ENCODE measurements around the gene RTKN2.

DNA sequence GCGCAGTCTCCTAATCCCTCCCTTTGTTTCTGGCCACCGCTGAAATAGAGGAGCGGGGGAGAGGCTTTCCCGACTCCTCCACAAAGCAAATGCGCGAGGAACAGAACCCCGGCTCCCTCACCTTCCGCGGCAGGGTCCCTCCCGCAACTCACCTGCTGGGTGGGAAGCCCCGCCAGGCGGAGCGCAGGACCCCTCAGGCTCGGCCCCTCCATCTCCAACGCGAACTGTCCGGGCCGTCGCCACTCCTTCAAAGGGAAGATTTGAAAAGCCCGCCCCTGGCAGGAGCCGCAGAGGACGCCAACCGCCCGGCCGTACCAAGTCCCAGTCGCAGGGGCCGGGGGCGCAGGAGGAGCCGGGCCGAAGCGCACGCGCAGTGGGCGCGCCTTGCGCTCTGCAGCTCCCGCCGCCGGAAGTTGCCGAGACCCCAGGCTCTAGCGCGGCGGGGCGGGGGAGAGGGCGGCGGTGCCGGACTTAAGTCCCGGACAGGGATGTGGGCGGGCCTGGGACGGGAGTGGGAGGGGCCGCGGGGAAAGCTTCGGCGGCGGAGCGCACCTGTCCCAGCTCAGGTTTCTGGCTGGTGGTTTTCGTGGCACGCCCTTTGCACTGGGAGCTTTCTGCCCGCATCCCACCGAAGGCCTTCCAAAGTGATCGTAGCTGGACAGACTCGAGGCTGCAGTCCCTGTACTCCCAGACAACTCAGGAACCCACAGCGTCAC is at the start of gene RTKN2:
- no peak for TF ChIP-seq GATA2 (IDR thresholded peaks at IDR 0.05; ENCODE audit: low read depth, low read length)
- TF ChIP-seq GATA3 (IDR thresholded peaks at IDR 0.05; ENCODE audit: low read depth, low read length), result no peak
